Choroid plexus epithelial cell (primary cell): ENCODE measurements around the gene BRCA2.
A peak's percentile ranks its signal among the peaks of the same experiment; 100 is the strongest.

ENCODE experiments used
- DNase-seq: peaks from one replicate; pipeline ENCODE4 v3.0.0-alpha.2; 2010; ENCODE audit warnings: low read depth
- H3K4me3 ChIP-seq: 2 replicates; pipeline ENCODE4 v1.5.1; 2011; ENCODE audit warnings: low read depth, mild to moderate bottlenecking, control low read depth, low read length, moderate library complexity
- CTCF ChIP-seq: conservative IDR thresholded peaks from 2 replicates; pipeline ENCODE4 v1.5.1; 2011; ENCODE audit warnings: low read depth, mild to moderate bottlenecking, control low read depth, inconsistent platforms, low read length, moderate library complexity

The BRCA2 gene

DNA sequence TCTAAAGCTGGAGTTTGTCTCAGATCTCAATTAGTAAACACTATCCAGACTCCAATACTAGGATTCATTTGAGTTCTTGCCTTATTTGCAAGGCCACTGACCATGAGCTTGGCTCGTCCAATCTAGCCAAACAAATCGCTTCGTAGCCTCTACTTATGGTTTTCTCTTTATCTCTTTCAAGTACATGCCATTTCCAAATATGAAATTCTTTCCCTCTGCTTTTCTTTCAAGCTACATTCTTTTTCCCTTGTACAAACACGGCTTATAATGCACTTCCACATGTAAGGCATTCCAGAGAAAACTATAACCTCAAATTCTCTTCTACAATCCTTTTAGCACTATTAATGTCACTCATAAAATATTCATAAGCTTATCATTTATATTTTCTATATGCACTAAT lies 123.6 kb downstream of the BRCA2 start:
- DNase-seq = no peak
- no peak for TF ChIP-seq CTCF
- no peak overlapping the region for H3K4me3 ChIP-seq

DNA sequence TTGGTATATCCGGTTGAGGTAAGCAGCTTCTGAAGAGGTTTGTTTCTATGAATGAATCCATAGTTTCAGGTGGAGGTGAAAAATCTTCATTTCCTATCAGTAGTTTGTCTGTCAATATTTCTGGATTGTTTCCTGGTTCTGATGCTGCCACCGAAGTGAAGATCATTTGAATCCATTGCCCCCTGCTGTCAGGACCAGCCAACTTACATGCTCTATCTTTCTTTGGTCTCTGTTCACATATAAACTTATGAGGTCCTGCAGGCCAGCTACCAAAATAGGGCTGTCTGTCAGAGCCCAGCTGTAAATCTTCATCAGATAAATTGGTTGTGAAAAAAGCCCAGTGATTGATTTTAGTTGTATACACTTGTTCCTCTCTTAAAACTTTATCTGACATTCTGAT lies 127.8 kb downstream of the BRCA2 start:
- peak; percentile 36 for DNase-seq
- TF ChIP-seq CTCF = peak; percentile 33
- no peak overlapping the region for H3K4me3 ChIP-seq

- no peak for TF ChIP-seq CTCF
- no peak for DNase-seq
- H3K4me3 ChIP-seq = no peak overlapping the region
Measured at GRCh38 chr13:32445461-32445860, 130.2 kb downstream of the BRCA2 start.

GRCh38 chr13:32446220-32446619 lies 130.9 kb downstream of the BRCA2 start:
- TF ChIP-seq CTCF = no peak
- no peak for DNase-seq
- no peak overlapping the region for H3K4me3 ChIP-seq

- no peak overlapping the region for H3K4me3 ChIP-seq
- no peak for TF ChIP-seq CTCF
- DNase-seq = no peak
Measured at GRCh38 chr13:32446773-32447465, 131.6 kb downstream of the BRCA2 start.

DNA sequence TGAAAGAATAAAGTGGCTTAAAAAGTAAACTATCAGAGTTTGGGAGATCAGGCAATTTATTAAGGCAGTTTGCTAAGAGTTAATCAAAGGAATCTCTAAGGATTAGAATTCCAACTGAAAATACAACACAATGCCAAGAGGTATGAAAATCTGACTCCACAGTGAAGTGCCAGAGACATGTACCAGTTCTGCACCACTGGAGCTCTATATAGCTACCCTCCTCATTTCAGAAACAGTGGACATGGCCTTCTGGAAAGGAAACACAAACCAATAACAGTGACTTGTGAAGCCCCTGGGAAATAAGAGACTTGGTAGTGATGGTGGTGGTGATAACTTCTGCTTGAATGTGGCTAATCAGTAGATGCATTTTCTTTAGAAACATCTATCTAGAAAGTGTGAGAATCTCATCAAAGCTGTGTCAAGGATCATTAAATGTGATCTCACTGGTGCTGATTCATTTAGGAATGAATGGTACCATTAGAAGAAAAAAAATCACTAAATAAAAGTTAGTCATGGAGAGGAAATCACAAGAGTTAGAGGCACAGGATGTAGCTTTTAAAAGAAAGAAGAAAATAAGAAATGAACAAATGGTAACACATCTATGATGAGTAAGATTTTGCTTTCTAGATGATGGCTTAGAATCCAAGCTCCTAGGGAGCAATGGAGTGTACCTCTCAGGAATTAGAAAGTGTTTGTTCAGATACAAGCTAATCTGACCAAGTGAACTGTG lies 132.8 kb downstream of the BRCA2 start:
- H3K4me3 ChIP-seq = no peak overlapping the region
- no peak for TF ChIP-seq CTCF
- DNase-seq = no peak

GRCh38 chr13:32448972-32449371 lies 133.7 kb downstream of the BRCA2 start:
- no peak overlapping the region for H3K4me3 ChIP-seq

More at GRCh38 chr13:32448972-32449371, 133.7 kb downstream of the BRCA2 start:
- no peak for DNase-seq
- TF ChIP-seq CTCF = no peak
